Hepatocyte (in vitro differentiated cells): ENCODE data around the gene BTBD8. TPM values are rescaled to one million over a fixed set of nuclear protein-coding genes. Genes with fewer than 3 reads are reported as not detected.

Source experiments
- DNase-seq: peaks from one replicate; pipeline ENCODE4 v3.0.0-alpha.2; 2016; ENCODE audit warnings: low spot score
- H2AFZ ChIP-seq: fragments of 200-600 bp; sonication (generic); 2 replicates; pipeline ENCODE4 v1.6.0; 2016; ENCODE audit warnings: antibody characterized with exemption, mild to moderate bottlenecking
- H3K27ac ChIP-seq: fragments of 200-600 bp; sonication (generic); 2 replicates; pipeline ENCODE4 v1.5.1; 2016; ENCODE audit warnings: mild to moderate bottlenecking
- H3K27me3 ChIP-seq: fragments of 200-600 bp; sonication (generic); 2 replicates; pipeline ENCODE4 v1.6.1; 2016
- H3K36me3 ChIP-seq: fragments of 200-600 bp; sonication (generic); replicated peaks from 2 replicates; pipeline ENCODE4 v1.5.1; 2016; ENCODE audit warnings: low read depth; ENCODE audit not compliant: insufficient read depth
- H3K4me1 ChIP-seq: fragments of 200-600 bp; sonication (generic); 2 replicates; pipeline ENCODE4 v1.5.1; 2016; ENCODE audit warnings: mild to moderate bottlenecking, moderate library complexity; ENCODE audit not compliant: insufficient read depth
- H3K4me2 ChIP-seq: fragments of 200-600 bp; sonication (generic); 2 replicates; pipeline ENCODE4 v1.6.0; 2016
- H3K4me3 ChIP-seq: fragments of 200-600 bp; sonication (generic); 2 replicates; pipeline ENCODE4 v1.5.1; 2016; ENCODE audit warnings: mild to moderate bottlenecking
- H3K79me2 ChIP-seq: fragments of 200-600 bp; sonication (generic); 2 replicates; pipeline ENCODE4 v1.6.0; 2017; ENCODE audit warnings: mild to moderate bottlenecking
- H3K9me2 ChIP-seq: fragments of 200-600 bp; sonication (generic); replicated peaks from 2 replicates; pipeline ENCODE4 v1.6.0; 2017; ENCODE audit warnings: mild to moderate bottlenecking; ENCODE audit not compliant: insufficient read depth
- H3K9me3 ChIP-seq: fragments of 200-600 bp; sonication (generic); 2 replicates; pipeline ENCODE4 v1.5.1; 2016; ENCODE audit warnings: low read depth, mild to moderate bottlenecking
- H4K20me1 ChIP-seq: fragments of 200-600 bp; sonication (generic); 2 replicates; pipeline ENCODE4 v1.6.0; 2016; ENCODE audit warnings: mild to moderate bottlenecking; ENCODE audit not compliant: insufficient read depth, poor library complexity, severe bottlenecking
- CTCF ChIP-seq: fragments of 200-600 bp; sonication (generic); IDR thresholded peaks from 2 replicates; pipeline ENCODE4 v1.5.1; 2016; ENCODE audit warnings: antibody characterized with exemption, mild to moderate bottlenecking; ENCODE audit not compliant: poor library complexity
- EZH2 ChIP-seq: fragments of 200-600 bp; sonication (generic); IDR thresholded peaks from 2 replicates; pipeline ENCODE4 v1.6.1; 2016; ENCODE audit warnings: antibody characterized with exemption, mild to moderate bottlenecking, borderline replicate concordance
- EZH2phosphoT487 ChIP-seq: fragments of 200-600 bp; sonication (generic); IDR thresholded peaks from one replicate; pipeline ENCODE4 v1.6.1; 2018; ENCODE audit warnings: antibody characterized with exemption, mild to moderate bottlenecking, low read depth, moderate library complexity; ENCODE audit not compliant: unreplicated experiment, severe bottlenecking
- WGBS: methylation state at CpG from one replicate; pipeline ENCODE4 v1.1.6; 2016; ENCODE audit warnings: low lambda C conversion rate; ENCODE audit errors: missing lambda C conversion rate; 5-methylcytosine and 5-hydroxymethylcytosine counted together
- polyA plus RNA-seq: library from polyadenylated mRNA; unstranded; fragments of >200 nt; fragmentation: Nextera tagmentation; extraction: Ambion mirVana; gene quantifications from 2 replicates; pipeline ENCODE4 v1.2.1, GENCODE V29; 2016
- total RNA-seq: library from RNA; depleted of rRNA; stranded (reverse); fragments of >200 nt; gene quantifications from 2 replicates; pipeline ENCODE4 v1.2.3, GENCODE V29; 2014

Gene BTBD8
- total and polyA plus RNA-seq, 2 experiments from 2014 or later = 2.4 to 6.0 TPM

- no peaks in the 10 kb centered on the region for H4K20me1 ChIP-seq
- H3K27ac ChIP-seq = no peak overlapping the region
- TF ChIP-seq CTCF (no peak), EZH2phosphoT487 (no peak), EZH2 (no peak)
- no peaks in the 10 kb centered on the region for H3K9me2 ChIP-seq
- H3K27me3 ChIP-seq = no peaks in the 10 kb centered on the region
- no peaks in the 10 kb centered on the region for H3K79me2 ChIP-seq
- no peak overlapping the region for H3K4me3 ChIP-seq
- H2AFZ ChIP-seq = no peak overlapping the region
- no peaks in the 10 kb centered on the region for H3K36me3 ChIP-seq
- no peak overlapping the region for H3K4me2 ChIP-seq
- WGBS = 74% methylated on average over 3 of the region's 3 CpGs
- no peaks in the 10 kb centered on the region for H3K9me3 ChIP-seq
- no peaks in the 10 kb centered on the region for H3K4me1 ChIP-seq
- no peak for DNase-seq
Measured at GRCh38 chr1:92118826-92119225, 38.7 kb downstream of the BTBD8 start.

GRCh38 chr1:92123868-92124267, 43.7 kb downstream of the BTBD8 start:
- Histone ChIP-seq H3K4me3 (no peak overlapping the region), H3K4me1 (no peaks in the 10 kb centered on the region), H2AFZ (no peak overlapping the region), H3K27me3 (no peaks in the 10 kb centered on the region), H3K27ac (no peak overlapping the region), H3K36me3 (no peaks in the 10 kb centered on the region), H3K9me2 (no peaks in the 10 kb centered on the region), H3K4me2 (no peak overlapping the region), H3K9me3 (no peaks in the 10 kb centered on the region), H4K20me1 (no peaks in the 10 kb centered on the region), H3K79me2 (no peaks in the 10 kb centered on the region)
- TF ChIP-seq EZH2phosphoT487 (no peak), EZH2 (no peak), CTCF (no peak)
- WGBS = 74% methylated on average over 3 of the region's 3 CpGs
- no peak for DNase-seq

GRCh38 chr1:92125204-92125603, 45.1 kb downstream of the BTBD8 start:
- no peaks in the 10 kb centered on the region for H3K4me1 ChIP-seq
- TF ChIP-seq CTCF = no peak
- no peak for TF ChIP-seq EZH2
- no peak for TF ChIP-seq EZH2phosphoT487

GRCh38 chr1:92126088-92126487, 45.9 kb downstream of the BTBD8 start:
- Histone ChIP-seq H3K36me3 (no peaks in the 10 kb centered on the region), H3K4me2 (no peak overlapping the region), H4K20me1 (no peaks in the 10 kb centered on the region), H3K9me3 (no peaks in the 10 kb centered on the region), H3K9me2 (no peaks in the 10 kb centered on the region), H3K79me2 (no peaks in the 10 kb centered on the region), H3K4me3 (no peak overlapping the region), H3K4me1 (no peaks in the 10 kb centered on the region), H3K27ac (no peak overlapping the region), H2AFZ (no peak overlapping the region), H3K27me3 (no peaks in the 10 kb centered on the region)
- DNase-seq = no peak
- WGBS = 91% methylated on average over 3 of the region's 3 CpGs
- TF ChIP-seq CTCF (no peak), EZH2 (no peak), EZH2phosphoT487 (no peak)

More at GRCh38 chr1:92125204-92125603, 45.1 kb downstream of the BTBD8 start:
- no peak for DNase-seq
- H3K9me2 ChIP-seq = no peaks in the 10 kb centered on the region
- H3K27me3 ChIP-seq = no peaks in the 10 kb centered on the region
- WGBS = 80% methylated on average over 4 of the region's 4 CpGs
- H4K20me1 ChIP-seq = no peaks in the 10 kb centered on the region
- no peak overlapping the region for H3K4me3 ChIP-seq
- no peaks in the 10 kb centered on the region for H3K79me2 ChIP-seq
- H3K4me2 ChIP-seq = no peak overlapping the region
- H2AFZ ChIP-seq = no peak overlapping the region
- H3K27ac ChIP-seq = no peak overlapping the region
- no peaks in the 10 kb centered on the region for H3K9me3 ChIP-seq
- no peaks in the 10 kb centered on the region for H3K36me3 ChIP-seq
